Ishikawa (cell line): ENCODE results near the gene ELL2.

ENCODE experiments used
- CEBPB ChIP-seq: IDR thresholded peaks from 2 replicates; pipeline ENCODE4 v1.6.1; 2012
- CREB1 ChIP-seq: IDR thresholded peaks from 2 replicates; pipeline ENCODE4 v1.6.1; 2012; ENCODE audit warnings: low read depth
- EGR1 ChIP-seq: IDR thresholded peaks from 2 replicates; pipeline ENCODE4 v1.6.1; 2012
- EP300 ChIP-seq: IDR thresholded peaks from 2 replicates; pipeline ENCODE4 v1.6.1; 2012; ENCODE audit warnings: borderline replicate concordance
- FOXM1 ChIP-seq: IDR thresholded peaks from 2 replicates; pipeline ENCODE4 v1.6.1; 2012; ENCODE audit warnings: low read depth, borderline replicate concordance
- NFIC ChIP-seq: IDR thresholded peaks from 2 replicates; pipeline ENCODE4 v1.6.1; 2012
- RAD21 ChIP-seq: IDR thresholded peaks from 2 replicates; pipeline ENCODE4 v1.6.1; 2012; ENCODE audit warnings: low read depth
- TAF1 ChIP-seq: IDR thresholded peaks from 2 replicates; pipeline ENCODE4 v1.6.1; 2012; ENCODE audit warnings: low read depth, mild to moderate bottlenecking
- TCF12 ChIP-seq: IDR thresholded peaks from 2 replicates; pipeline ENCODE4 v1.6.1; 2012; ENCODE audit warnings: low read depth
- TEAD4 ChIP-seq: IDR thresholded peaks from 2 replicates; pipeline ENCODE4 v1.6.1; 2012
- YY1 ChIP-seq: IDR thresholded peaks from 2 replicates; pipeline ENCODE4 v1.6.1; 2012; ENCODE audit warnings: low read depth
- ZBTB7A ChIP-seq: IDR thresholded peaks from 2 replicates; pipeline ENCODE4 v1.6.1; 2012; ENCODE audit warnings: low read depth
- TF ChIP-seq, protein P1 (sequence below): IDR thresholded peaks from 2 replicates; pipeline ENCODE4 v1.6.1; 2012
- TF ChIP-seq, protein P2 (sequence below): IDR thresholded peaks from 2 replicates; pipeline ENCODE4 v1.6.1; 2012; ENCODE audit warnings: low read depth, mild to moderate bottlenecking
- TF ChIP-seq, protein P3 (sequence below): IDR thresholded peaks from 2 replicates; pipeline ENCODE4 v1.6.1; 2012

Gene ELL2

DNA sequence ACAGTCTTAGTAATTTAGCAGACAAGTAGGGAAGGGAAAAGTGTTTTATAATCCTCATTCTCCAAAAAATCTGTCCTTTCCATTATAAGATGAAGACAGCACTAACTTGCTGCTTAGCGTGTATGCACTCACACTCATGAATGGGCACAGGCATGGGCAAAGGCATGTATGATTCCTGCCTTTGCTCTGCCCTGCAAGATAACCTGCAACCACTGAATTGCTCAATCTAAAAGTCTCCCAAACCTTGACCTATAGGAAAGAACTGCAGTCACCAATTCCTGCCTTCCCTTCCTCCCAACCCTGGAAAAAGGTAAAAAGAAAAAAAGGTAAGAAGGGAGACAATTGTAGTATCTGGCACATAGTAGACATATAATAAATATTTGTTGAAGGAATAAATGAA, 40.8 kb downstream of the ELL2 start:
- no peak for TF ChIP-seq RAD21
- no peak for TF ChIP-seq TCF12
- TF ChIP-seq EGR1, result no peak
- TF ChIP-seq EP300, result no peak
- TF ChIP-seq NFIC, result no peak
- no peak for TF ChIP-seq ZBTB7A
- TF ChIP-seq, protein P1, sequence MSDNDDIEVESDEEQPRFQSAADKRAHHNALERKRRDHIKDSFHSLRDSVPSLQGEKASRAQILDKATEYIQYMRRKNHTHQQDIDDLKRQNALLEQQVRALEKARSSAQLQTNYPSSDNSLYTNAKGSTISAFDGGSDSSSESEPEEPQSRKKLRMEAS, result no peak
- TF ChIP-seq, protein P2, sequence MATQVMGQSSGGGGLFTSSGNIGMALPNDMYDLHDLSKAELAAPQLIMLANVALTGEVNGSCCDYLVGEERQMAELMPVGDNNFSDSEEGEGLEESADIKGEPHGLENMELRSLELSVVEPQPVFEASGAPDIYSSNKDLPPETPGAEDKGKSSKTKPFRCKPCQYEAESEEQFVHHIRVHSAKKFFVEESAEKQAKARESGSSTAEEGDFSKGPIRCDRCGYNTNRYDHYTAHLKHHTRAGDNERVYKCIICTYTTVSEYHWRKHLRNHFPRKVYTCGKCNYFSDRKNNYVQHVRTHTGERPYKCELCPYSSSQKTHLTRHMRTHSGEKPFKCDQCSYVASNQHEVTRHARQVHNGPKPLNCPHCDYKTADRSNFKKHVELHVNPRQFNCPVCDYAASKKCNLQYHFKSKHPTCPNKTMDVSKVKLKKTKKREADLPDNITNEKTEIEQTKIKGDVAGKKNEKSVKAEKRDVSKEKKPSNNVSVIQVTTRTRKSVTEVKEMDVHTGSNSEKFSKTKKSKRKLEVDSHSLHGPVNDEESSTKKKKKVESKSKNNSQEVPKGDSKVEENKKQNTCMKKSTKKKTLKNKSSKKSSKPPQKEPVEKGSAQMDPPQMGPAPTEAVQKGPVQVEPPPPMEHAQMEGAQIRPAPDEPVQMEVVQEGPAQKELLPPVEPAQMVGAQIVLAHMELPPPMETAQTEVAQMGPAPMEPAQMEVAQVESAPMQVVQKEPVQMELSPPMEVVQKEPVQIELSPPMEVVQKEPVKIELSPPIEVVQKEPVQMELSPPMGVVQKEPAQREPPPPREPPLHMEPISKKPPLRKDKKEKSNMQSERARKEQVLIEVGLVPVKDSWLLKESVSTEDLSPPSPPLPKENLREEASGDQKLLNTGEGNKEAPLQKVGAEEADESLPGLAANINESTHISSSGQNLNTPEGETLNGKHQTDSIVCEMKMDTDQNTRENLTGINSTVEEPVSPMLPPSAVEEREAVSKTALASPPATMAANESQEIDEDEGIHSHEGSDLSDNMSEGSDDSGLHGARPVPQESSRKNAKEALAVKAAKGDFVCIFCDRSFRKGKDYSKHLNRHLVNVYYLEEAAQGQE, result no peak
- TF ChIP-seq YY1, result no peak
- no peak for TF ChIP-seq TAF1
- no peak for TF ChIP-seq FOXM1
- TF ChIP-seq TEAD4, result no peak

DNA sequence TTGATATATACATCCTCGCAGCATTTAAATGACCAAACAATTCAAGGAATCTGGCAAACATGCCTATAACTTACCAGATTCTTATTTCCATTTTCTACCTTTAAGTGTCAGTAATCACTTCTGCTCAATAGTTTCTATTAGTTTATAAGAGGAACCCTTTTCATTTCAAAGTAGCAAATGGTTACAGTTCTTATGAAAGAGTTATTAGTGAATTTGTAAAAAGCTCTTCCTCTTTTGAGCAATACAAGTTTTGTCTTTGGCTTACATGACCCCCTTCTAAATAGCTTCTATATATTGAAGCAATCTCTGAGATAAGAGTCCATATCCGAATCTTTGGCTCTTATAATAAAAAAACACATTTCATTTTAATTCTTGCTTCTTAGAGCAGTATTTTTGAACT, 42.0 kb downstream of the ELL2 start:
- TF ChIP-seq, protein P1, result no peak
- no peak for TF ChIP-seq NFIC
- no peak for TF ChIP-seq CEBPB
- TF ChIP-seq YY1, result no peak
- no peak for TF ChIP-seq RAD21
- TF ChIP-seq, protein P3, sequence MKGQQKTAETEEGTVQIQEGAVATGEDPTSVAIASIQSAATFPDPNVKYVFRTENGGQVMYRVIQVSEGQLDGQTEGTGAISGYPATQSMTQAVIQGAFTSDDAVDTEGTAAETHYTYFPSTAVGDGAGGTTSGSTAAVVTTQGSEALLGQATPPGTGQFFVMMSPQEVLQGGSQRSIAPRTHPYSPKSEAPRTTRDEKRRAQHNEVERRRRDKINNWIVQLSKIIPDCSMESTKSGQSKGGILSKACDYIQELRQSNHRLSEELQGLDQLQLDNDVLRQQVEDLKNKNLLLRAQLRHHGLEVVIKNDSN, result no peak
- TF ChIP-seq EP300, result no peak
- no peak for TF ChIP-seq TAF1
- TF ChIP-seq EGR1, result no peak

DNA sequence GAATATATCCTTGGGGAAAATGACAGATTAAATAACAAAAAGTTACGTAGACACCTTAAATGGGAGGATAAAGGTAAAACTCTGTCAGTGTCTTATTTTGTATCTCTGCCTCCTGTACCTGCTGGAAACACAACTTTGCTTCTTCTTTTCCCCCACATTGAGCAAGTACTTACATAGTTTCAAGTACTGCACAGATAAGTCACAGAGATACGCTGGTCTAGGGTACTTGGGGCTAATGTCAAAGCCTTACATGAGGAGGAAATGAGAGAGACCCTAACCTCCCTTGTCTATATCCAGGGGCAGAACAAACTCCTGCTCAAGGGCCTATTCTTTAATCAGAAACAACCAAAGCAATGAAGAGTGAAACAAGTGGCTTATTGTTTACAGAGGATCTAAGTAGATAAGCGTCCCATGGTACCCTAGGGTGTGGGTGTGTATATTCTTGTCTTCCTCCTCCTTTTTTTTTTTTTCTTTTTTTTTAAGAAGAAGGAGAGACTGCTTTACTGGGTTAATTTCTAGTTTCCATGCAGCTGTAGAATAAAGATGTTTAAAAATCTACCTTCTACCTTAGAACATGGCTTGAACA, 43.1 kb downstream of the ELL2 start:
- TF ChIP-seq CEBPB (no peak), CREB1 (no peak), EGR1 (no peak), TCF12 (no peak), ZBTB7A (no peak), NFIC (no peak)
- TF ChIP-seq, protein P3, result no peak

DNA sequence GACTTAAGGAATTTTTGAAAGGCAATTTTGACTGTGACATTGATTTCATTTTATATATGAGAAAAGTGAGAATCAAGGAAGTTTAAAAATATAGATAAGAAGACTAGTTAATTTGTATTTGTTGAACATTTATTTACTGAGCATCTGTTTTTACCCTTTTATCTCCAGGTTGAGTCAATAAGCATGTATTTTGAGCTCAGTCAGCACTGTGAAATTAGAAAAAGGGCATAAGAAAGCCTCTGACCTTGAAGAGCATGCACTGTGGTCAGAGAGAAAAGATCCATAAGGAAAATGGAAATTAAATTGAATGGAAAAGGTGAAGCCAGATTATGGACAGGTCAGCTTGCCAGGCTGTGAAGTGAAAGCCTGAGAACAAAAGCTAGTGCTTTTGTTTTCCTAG, 44.4 kb downstream of the ELL2 start:
- TF ChIP-seq CEBPB (no peak), TEAD4 (no peak), TCF12 (no peak), ZBTB7A (no peak), CREB1 (no peak), FOXM1 (no peak), RAD21 (no peak), YY1 (no peak), TAF1 (no peak), NFIC (no peak), EP300 (no peak), EGR1 (no peak)
- TF ChIP-seq, protein P2, result no peak
- TF ChIP-seq, protein P3, result no peak
- TF ChIP-seq, protein P1, result no peak

DNA sequence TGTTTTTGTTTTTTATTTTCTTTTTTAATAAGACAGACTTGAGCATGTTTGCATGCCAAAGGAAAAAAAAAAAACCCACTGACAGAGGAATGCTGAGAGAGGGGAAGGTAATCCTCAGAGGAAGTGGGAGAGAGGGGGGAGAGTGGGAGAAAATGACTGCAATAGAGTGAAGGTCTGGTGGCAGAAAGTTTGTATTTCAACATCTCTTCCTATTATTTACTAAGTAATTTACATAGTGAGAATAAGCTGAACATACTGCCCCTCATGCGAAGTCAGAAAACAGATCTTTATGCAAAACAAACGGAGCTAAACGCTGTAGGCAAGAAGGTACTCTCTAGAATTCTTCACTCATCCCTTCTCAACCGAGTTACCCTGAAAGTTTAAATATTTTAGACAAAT, 45.0 kb downstream of the ELL2 start:
- TF ChIP-seq EP300 (no peak), TEAD4 (no peak), NFIC (no peak), YY1 (no peak), TCF12 (no peak), CEBPB (no peak), CREB1 (no peak), RAD21 (no peak), FOXM1 (no peak), EGR1 (no peak), ZBTB7A (no peak), TAF1 (no peak)
- TF ChIP-seq, protein P1, result no peak
- TF ChIP-seq, protein P3, result no peak
- TF ChIP-seq, protein P2, result no peak
